ENCODE data around the gene FILIP1.

GRCh38 chr6:75444899-75445298 lies 48.7 kb downstream of the FILIP1 start:
- TF ChIP-seq GATA3 (IDR thresholded peaks at IDR 0.05; ENCODE audit: low read depth, low read length) (no peak), GATA2 (IDR thresholded peaks at IDR 0.05; ENCODE audit: low read depth, low read length) (no peak)
